HAP-1 (cell line): Measurements from ENCODE around the gene PTGES2.
A peak's percentile ranks its signal among the peaks of the same experiment; 100 is the strongest.

Source experiments
- DNase-seq, 2 experiments: peaks; one replicate each; pipeline ENCODE4 v3.0.0-alpha.2; 2016 to 2020; ENCODE audit warnings: low spot score in 2 of 2
- H3K27me3 ChIP-seq: fragments of 250-450 bp; sonication (Bioruptor Pico); 2 replicates; pipeline ENCODE4 v1.5.1; 2020; ENCODE audit warnings: low read depth, mild to moderate bottlenecking, moderate library complexity
- H3K36me3 ChIP-seq: fragments of 250-450 bp; sonication (Bioruptor Pico); replicated peaks from 2 replicates; pipeline ENCODE4 v1.5.1; 2020; ENCODE audit warnings: mild to moderate bottlenecking
- H3K4me1 ChIP-seq: fragments of 250-450 bp; sonication (Bioruptor Pico); 2 replicates; pipeline ENCODE4 v1.5.1; 2020; ENCODE audit warnings: mild to moderate bottlenecking
- H3K4me3 ChIP-seq: fragments of 250-450 bp; sonication (Bioruptor Pico); 2 replicates; pipeline ENCODE4 v1.5.1; 2020; ENCODE audit warnings: mild to moderate bottlenecking, moderate library complexity
- H3K9me3 ChIP-seq: fragments of 250-450 bp; sonication (Bioruptor Pico); 2 replicates; pipeline ENCODE4 v1.5.1; 2020; ENCODE audit warnings: mild to moderate bottlenecking, moderate library complexity
- in situ Hi-C: fragments of 300-500 bp; cut with MboI; formaldehyde crosslinking; loops from 3 replicates; pipeline ENCODE4 v1.14.3; 2020; ENCODE audit warnings: low sequenced_read_pairs, inconsistent platforms, mixed read lengths

Gene PTGES2

DNA sequence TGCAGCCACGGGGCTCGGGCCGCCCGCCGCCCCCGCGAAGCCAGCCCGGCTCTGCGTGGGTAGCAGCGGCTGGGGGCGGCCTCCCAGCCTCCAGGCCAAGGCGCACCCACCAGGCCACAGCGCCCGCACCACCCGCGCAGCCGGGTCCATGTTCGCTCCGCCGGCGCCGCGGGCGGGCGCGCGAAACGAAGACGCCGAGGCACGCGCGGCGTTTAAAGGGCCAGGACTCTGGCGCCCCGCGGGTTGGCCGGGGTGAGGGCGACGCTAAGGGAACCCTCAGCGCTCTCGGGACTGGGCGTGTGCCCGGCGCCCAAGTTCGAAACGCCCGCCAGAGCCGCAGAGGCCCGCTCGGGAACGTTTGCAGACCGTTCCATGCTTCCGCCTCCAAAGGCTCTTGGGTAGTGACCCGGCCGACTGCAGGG is at the start of gene PTGES2:
TSS of gene PTGES2 (minus strand) at position 162 of the 422 bp plus-strand sequence. CDS start at position 150, 12 bp downstream.
- Histone ChIP-seq H3K36me3 (peaks cover 27% of the 10 kb centered on the region), H3K27me3 (peaks cover 7% of the 10 kb centered on the region; the same call in 1 of the 2 replicates), H3K4me1 (peaks cover 6% of the 10 kb centered on the region), H3K9me3 (no peaks in the 10 kb centered on the region), H3K4me3 (peak within 1 kb of the TSS; percentile 93)
- in situ Hi-C loops = no loop called here
- DNase-seq = peak; percentile 75 to 86

DNA sequence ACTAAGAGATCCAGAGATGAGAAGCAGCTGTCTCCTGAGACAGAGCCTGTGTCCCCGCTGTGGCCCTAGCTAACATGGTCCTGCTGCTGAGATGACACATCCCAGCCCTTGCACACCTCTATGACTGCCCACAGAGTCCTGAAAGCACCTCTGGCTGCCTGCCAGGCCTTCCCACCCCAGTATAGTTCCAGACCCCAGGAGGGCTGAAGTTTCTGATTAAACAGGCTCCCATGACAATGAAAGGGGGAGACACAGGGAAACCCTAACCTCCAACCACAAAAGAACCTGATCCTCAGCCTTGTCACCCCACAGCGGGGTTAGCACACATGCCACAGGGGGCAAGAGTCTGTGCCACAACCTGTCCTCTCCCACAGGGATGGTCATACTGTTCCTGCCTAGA is 48.2 kb upstream of the PTGES2 start:
- DNase-seq = no peak
- H3K4me1 ChIP-seq = no peaks in the 10 kb centered on the region
- H3K4me3 ChIP-seq = no peak overlapping the region
- H3K9me3 ChIP-seq = no peaks in the 10 kb centered on the region
- no peaks in the 10 kb centered on the region for H3K27me3 ChIP-seq
- H3K36me3 ChIP-seq = peaks cover 58% of the 10 kb centered on the region
- in situ Hi-C loops = no loop called here

DNA sequence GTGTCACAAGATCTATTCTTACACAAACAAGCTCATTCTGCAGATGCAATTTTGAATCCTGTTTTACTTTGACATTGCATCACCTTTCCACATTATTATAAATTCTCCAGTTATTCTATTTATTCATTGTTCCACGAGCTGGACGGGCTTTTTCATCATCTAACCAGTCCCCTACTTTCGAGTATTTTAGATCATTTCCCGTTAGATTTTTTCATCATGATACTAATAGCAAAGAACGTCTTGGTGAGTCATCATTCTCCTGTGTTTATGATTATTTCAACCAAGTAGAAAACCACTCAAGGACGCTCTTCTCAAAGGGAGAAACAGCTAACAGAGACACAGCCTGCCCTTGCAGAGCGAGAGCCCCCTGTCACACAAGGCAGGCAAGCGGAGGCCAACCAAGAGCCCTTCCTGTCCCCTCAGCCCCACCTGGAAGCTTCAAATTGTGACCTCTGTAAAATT is 47.6 kb upstream of the PTGES2 start:
- H3K9me3 ChIP-seq = no peaks in the 10 kb centered on the region
- no peak overlapping the region for H3K4me3 ChIP-seq
- no peaks in the 10 kb centered on the region for H3K27me3 ChIP-seq
- no peak for DNase-seq
- no peaks in the 10 kb centered on the region for H3K4me1 ChIP-seq
- H3K36me3 ChIP-seq = peaks cover 54% of the 10 kb centered on the region
- in situ Hi-C loops = no loop called here

- in situ Hi-C loops = no loop called here
- no peak for DNase-seq
- Histone ChIP-seq H3K4me1 (no peaks in the 10 kb centered on the region), H3K4me3 (no peak overlapping the region), H3K9me3 (no peaks in the 10 kb centered on the region), H3K27me3 (no peaks in the 10 kb centered on the region), H3K36me3 (peaks cover 54% of the 10 kb centered on the region)
Observed at GRCh38 chr9:128174062-128174461, 46.5 kb upstream of the PTGES2 start.

GRCh38 chr9:128169925-128170324 is 42.4 kb upstream of the PTGES2 start:
- Histone ChIP-seq H3K27me3 (no peaks in the 10 kb centered on the region), H3K9me3 (no peaks in the 10 kb centered on the region), H3K4me1 (no peaks in the 10 kb centered on the region), H3K36me3 (peaks cover 46% of the 10 kb centered on the region), H3K4me3 (no peak overlapping the region)
- in situ Hi-C loops = no loop called here
- no peak for DNase-seq

DNA sequence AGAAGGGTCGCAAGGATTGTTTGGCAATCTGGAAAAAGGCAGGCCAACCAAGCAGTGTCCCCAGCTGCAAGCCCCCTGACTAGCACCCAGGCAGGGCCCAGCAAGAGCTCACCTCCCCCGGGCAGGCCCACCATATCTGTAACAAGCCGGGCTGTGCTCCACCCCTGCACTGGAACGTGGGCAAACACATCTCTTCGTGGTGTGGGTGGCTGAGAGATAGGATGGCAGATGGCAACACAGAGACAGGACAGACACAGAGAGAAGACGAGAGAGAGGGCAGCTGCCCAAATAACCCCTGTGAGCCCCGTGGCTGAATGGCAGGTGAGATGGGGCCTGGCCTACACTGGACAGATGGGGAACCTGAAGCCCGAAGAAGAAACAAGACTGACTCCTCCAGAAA is 42.0 kb upstream of the PTGES2 start:
- peaks cover 46% of the 10 kb centered on the region for H3K36me3 ChIP-seq
- DNase-seq = no peak
- H3K27me3 ChIP-seq = no peaks in the 10 kb centered on the region
- H3K9me3 ChIP-seq = no peaks in the 10 kb centered on the region
- H3K4me3 ChIP-seq = no peak overlapping the region
- H3K4me1 ChIP-seq = no peaks in the 10 kb centered on the region
- in situ Hi-C loops = no loop called here

GRCh38 chr9:128168731-128169308 is 41.3 kb upstream of the PTGES2 start:
- Histone ChIP-seq H3K36me3 (peaks cover 52% of the 10 kb centered on the region), H3K4me3 (no peak overlapping the region), H3K27me3 (no peaks in the 10 kb centered on the region), H3K4me1 (no peaks in the 10 kb centered on the region), H3K9me3 (no peaks in the 10 kb centered on the region)
- in situ Hi-C loops = no loop called here
- no peak for DNase-seq

- Histone ChIP-seq H3K4me1 (no peaks in the 10 kb centered on the region), H3K27me3 (no peaks in the 10 kb centered on the region), H3K4me3 (no peak overlapping the region), H3K9me3 (no peaks in the 10 kb centered on the region), H3K36me3 (peaks cover 62% of the 10 kb centered on the region)
- no peak for DNase-seq
- in situ Hi-C loops = no loop called here
Observed at GRCh38 chr9:128167209-128167608, 39.7 kb upstream of the PTGES2 start.

DNA sequence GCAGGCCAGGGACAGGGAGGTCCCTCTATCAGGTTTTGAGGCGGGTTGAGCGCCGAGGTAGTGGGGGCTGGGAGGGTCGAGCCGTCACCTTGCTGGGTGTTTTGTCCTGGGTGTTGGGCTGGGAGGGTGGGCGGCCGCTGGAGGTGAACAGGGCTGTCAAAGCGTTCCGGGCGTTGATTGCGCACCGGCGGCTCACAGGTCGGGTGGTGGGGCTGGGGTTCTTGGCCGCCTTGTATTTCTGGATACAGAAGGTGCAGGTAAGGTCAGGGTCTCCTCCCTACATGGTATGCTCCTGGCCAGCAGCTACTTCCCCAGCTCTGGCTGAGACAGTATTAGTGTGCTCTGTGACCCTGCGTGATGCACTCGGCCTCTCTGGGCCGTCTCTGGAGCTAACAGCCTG is 38.6 kb upstream of the PTGES2 start:
- Histone ChIP-seq H3K9me3 (no peaks in the 10 kb centered on the region), H3K4me1 (peaks cover 2% of the 10 kb centered on the region; the same call in 1 of the 2 replicates), H3K36me3 (peaks cover 62% of the 10 kb centered on the region), H3K4me3 (no peak overlapping the region), H3K27me3 (no peaks in the 10 kb centered on the region)
- in situ Hi-C loops = no loop called here
- no peak for DNase-seq

DNA sequence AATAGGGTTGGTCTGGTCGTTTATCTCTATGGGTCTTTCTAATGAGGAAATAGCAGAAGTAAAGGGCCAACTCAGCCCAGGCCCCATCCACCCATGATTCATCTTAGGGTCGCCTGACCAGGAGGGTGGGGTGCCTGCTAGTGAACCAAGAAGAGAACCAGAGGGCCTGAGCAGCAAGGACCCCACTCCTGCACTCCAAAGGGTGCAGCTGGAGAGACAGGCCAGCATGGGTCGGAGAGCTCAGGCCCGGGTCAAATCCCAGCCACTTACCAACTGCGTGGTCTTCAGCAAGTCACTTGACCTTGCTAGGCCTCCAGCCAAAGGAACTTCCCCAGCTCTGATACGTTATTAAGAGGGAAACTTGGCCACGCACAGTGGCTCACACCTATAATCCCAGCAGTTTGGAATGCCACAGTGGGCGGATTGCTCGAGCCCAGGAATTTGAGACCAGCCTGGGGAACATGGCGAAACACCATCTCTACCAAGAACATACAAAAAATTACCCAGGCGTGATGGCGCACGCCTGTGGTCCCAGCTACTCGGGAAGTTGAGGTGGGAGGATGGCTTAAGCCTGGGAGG is 36.9 kb upstream of the PTGES2 start:
- no peaks in the 10 kb centered on the region for H3K27me3 ChIP-seq
- in situ Hi-C loops = no loop called here
- no peaks in the 10 kb centered on the region for H3K9me3 ChIP-seq
- peaks cover 9% of the 10 kb centered on the region; the same call in 1 of the 2 replicates for H3K4me1 ChIP-seq
- H3K36me3 ChIP-seq = peaks cover 54% of the 10 kb centered on the region
- no peak overlapping the region for H3K4me3 ChIP-seq
- no peak for DNase-seq

- Histone ChIP-seq H3K36me3 (peaks cover 47% of the 10 kb centered on the region), H3K9me3 (no peaks in the 10 kb centered on the region), H3K4me1 (peaks cover 11% of the 10 kb centered on the region; the same call in 1 of the 2 replicates), H3K4me3 (no peak overlapping the region), H3K27me3 (no peaks in the 10 kb centered on the region)
- no peak for DNase-seq
- in situ Hi-C loops = no loop called here
Observed at GRCh38 chr9:128163523-128164306, 36.2 kb upstream of the PTGES2 start.

DNA sequence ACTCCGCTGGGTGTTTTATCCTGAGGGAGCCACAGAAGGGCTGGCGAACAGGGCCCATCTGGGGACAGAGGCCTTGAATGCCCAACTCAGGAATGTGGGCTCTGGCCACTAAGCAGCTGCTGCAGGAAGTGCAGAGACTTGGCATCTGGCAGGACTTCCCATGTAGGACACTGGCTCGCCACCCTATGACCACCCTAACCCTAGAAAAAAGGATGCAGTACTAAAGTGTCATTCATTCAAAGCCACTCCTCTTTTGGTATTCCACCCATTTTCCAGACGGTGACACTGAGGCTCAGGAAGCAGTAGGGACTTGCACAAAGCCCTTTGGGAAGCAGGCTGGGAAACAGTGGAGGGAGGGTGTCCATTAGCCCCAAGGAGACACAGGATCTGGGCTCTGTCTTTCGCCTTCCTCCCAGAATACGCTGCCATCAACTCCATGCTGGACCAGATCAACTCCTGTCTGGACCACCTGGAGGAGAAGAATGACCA is 35.5 kb upstream of the PTGES2 start:
- peaks cover 42% of the 10 kb centered on the region for H3K36me3 ChIP-seq
- no peak overlapping the region for H3K4me3 ChIP-seq
- no peak for DNase-seq
- in situ Hi-C loops = no loop called here
- H3K27me3 ChIP-seq = no peaks in the 10 kb centered on the region
- no peaks in the 10 kb centered on the region for H3K9me3 ChIP-seq
- H3K4me1 ChIP-seq = peaks cover 11% of the 10 kb centered on the region; the same call in 1 of the 2 replicates

GRCh38 chr9:128162215-128163026 is 34.9 kb upstream of the PTGES2 start:
- H3K9me3 ChIP-seq = no peaks in the 10 kb centered on the region
- no peak for DNase-seq
- H3K4me1 ChIP-seq = peaks cover 11% of the 10 kb centered on the region; the same call in 1 of the 2 replicates
- in situ Hi-C loops = no loop called here
- H3K27me3 ChIP-seq = no peaks in the 10 kb centered on the region
- peaks cover 36% of the 10 kb centered on the region for H3K36me3 ChIP-seq
- no peak overlapping the region for H3K4me3 ChIP-seq
